IMR-90 (cell line): Measurements from ENCODE around the gene TDRKH.

ENCODE experiments used
- CTCF ChIP-seq: conservative IDR thresholded peaks from 2 replicates; pipeline ENCODE4 v1.5.1; 2012; ENCODE audit warnings: mild to moderate bottlenecking, low read depth, low read length, improper control_type of control experiment
- USF2 ChIP-seq: fragments of 150-350 bp; IDR thresholded peaks from 2 replicates; pipeline ENCODE4 v1.6.1; 2017; ENCODE audit warnings: mild to moderate bottlenecking, antibody characterized with exemption, low read length, low read depth

- TF ChIP-seq CTCF (no peak), USF2 (no peak)
These were observed 9.1 kb upstream of the TDRKH start for GRCh38 chr1:151799179-151800022.
